ENCODE data around the gene SLC39A6.

Gene SLC39A6

GRCh38 chr18:36064027-36064808 is 64.9 kb downstream of the SLC39A6 start:
- TF ChIP-seq CTCF (conservative IDR thresholded peaks at IDR 0.05; ENCODE audit: low read depth, low read length), result no peak
- no peak overlapping the region for H3K4me3 ChIP-seq (ENCODE audit: low read length)
- DNase-seq (ENCODE audit: low read depth), result no peak

DNA sequence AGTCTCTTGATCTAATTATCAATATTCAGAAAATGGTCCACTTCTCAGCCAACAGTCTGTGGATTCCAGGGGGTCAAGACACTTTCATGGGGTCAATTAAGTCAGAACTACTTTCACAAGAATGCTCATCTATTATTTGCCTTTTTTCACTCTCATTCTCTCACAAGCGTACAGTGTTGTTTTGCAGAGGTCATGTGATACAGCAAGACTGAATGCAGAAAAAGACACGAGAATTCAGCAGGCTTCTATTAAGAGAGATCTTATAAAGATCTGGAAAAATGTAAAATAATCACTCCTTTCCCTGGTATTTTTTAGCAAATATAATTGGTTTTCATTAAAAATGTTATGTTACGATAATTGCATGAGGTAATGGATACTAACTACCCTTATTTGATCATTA is 70.5 kb downstream of the SLC39A6 start:
- H3K4me3 ChIP-seq (ENCODE audit: low read length), result no peak overlapping the region
- no peak for TF ChIP-seq CTCF (conservative IDR thresholded peaks at IDR 0.05; ENCODE audit: low read depth, low read length)
- DNase-seq (ENCODE audit: low read depth), result no peak

Measured in retinal pigment epithelial cell (primary cell).